GM18868 (cell line): ENCODE results near the gene SNX5.

Experiments
- ATAC-seq: cut with Tn5 transposase; IDR thresholded peaks from one replicate; pipeline ENCODE4 v1.9.1; 2021; ENCODE audit warnings: mild to moderate bottlenecking, moderate library complexity; ENCODE audit not compliant: unreplicated experiment

SNX5 gene

GRCh38 chr20:17919149-17919548 is 49.4 kb downstream of the SNX5 start:
- ATAC-seq: no peak

- ATAC-seq: no peak
These were observed 50.6 kb downstream of the SNX5 start for GRCh38 chr20:17917832-17918618.

GRCh38 chr20:17916433-17916891 is 52.1 kb downstream of the SNX5 start:
- ATAC-seq: no peak

GRCh38 chr20:17914957-17915356 is 53.6 kb downstream of the SNX5 start:
- no peak for ATAC-seq

- no peak for ATAC-seq
These were observed 55.7 kb downstream of the SNX5 start for GRCh38 chr20:17912916-17913315.

- no peak for ATAC-seq
These were observed 56.7 kb downstream of the SNX5 start for GRCh38 chr20:17911927-17912326.

GRCh38 chr20:17910828-17911294 is 57.7 kb downstream of the SNX5 start:
- no peak for ATAC-seq

- ATAC-seq: no peak
These were observed 58.7 kb downstream of the SNX5 start for GRCh38 chr20:17909869-17910321.

- ATAC-seq: no peak
These were observed 63.0 kb downstream of the SNX5 start for GRCh38 chr20:17905544-17905943.

- peak; percentile 90 for ATAC-seq
These were observed 64.6 kb downstream of the SNX5 start for GRCh38 chr20:17904027-17904426.

GRCh38 chr20:17902531-17903083 is 66.0 kb downstream of the SNX5 start:
- ATAC-seq: no peak

GRCh38 chr20:17901971-17902370 is 66.6 kb downstream of the SNX5 start:
- ATAC-seq: no peak

GRCh38 chr20:17898548-17898994 is 70.0 kb downstream of the SNX5 start:
- no peak for ATAC-seq

GRCh38 chr20:17897566-17898307 is 70.9 kb downstream of the SNX5 start:
- no peak for ATAC-seq

- ATAC-seq: peak; percentile 16
These were observed 71.7 kb downstream of the SNX5 start for GRCh38 chr20:17896771-17897369.

- ATAC-seq: no peak
These were observed 72.3 kb downstream of the SNX5 start for GRCh38 chr20:17896193-17896723.

GRCh38 chr20:17895641-17896171 is 72.9 kb downstream of the SNX5 start:
- ATAC-seq: peak; percentile 82

- ATAC-seq: peak; percentile 39
These were observed 75.1 kb downstream of the SNX5 start for GRCh38 chr20:17893445-17893844.

GRCh38 chr20:17892189-17892938 is 76.2 kb downstream of the SNX5 start:
- no peak for ATAC-seq
